ENCODE measurements around the gene DCTPP1. TPM values are rescaled to one million over a fixed set of nuclear protein-coding genes. Genes with fewer than 3 reads are reported as not detected.
A peak's percentile ranks its signal among the peaks of the same experiment; 100 is the strongest.

The DCTPP1 gene
- total and polyA plus RNA-seq, 2 of the 13 experiments (the other 11 are each of a cell fraction or from before 2014, with no cell fraction given): 54.8 to 74.4 TPM

DNA sequence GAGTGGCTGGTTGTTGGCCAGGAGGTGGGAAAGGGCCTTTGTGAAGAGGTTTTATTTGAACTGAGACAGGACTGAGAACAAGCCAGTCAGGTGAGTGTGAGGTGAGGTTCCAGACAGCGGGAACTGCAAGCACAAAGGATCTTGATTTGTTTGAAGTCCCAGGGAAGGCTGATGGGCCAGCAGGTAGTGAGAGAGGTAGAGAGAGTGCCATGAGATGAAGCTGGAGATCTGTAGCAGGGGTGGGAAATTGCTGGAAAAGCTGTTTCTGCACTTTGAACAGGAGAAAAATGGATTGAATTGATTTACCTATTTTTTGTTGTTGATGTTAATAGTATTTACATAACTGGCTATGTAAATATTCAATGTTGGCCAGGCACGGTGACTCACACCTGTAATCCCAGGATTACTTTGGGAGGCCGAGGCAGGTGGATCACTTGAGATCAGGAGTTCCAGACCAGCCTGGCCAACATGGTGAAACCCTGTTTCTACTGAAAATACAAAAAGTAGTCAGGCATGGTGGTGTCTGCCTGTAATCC is 7.7 kb upstream of the DCTPP1 start (continued):
- TF ChIP-seq ZNF362 (CRISPR knock-in tag; IDR thresholded peaks at IDR 0.05; ENCODE audit: borderline replicate concordance) (peak; percentile 66; the same call in 1 of the 2 replicates), ZBTB25 (CRISPR knock-in tag; IDR thresholded peaks at IDR 0.05) (no peak), ELK4 (CRISPR knock-in tag; IDR thresholded peaks at IDR 0.05; ENCODE audit: borderline replicate concordance) (no peak), ZNF674 (CRISPR knock-in tag; IDR thresholded peaks at IDR 0.05; ENCODE audit: low read depth) (no peak), ZNF878 (CRISPR knock-in tag; IDR thresholded peaks at IDR 0.05) (peak; percentile 56; the same call in 1 of the 2 replicates), ZNF12 (CRISPR knock-in tag; IDR thresholded peaks at IDR 0.05) (no peak), SALL2 (CRISPR knock-in tag; IDR thresholded peaks at IDR 0.05) (no peak), JUND (CRISPR knock-in tag; IDR thresholded peaks at IDR 0.05) (peak; percentile 93), ZNF720 (CRISPR knock-in tag; IDR thresholded peaks at IDR 0.05) (no peak), ZNF576 (CRISPR knock-in tag; IDR thresholded peaks at IDR 0.05) (no peak; the same call in 1 of the 2 replicates), MXD4 (CRISPR knock-in tag; IDR thresholded peaks at IDR 0.05) (0 out of 2 replicates have a peak, but pooled peaks have one; percentile 13), ASH2L (IDR thresholded peaks at IDR 0.05; ENCODE audit: insufficient read length, low read depth, low read length) (peak; percentile 56), ZNF558 (CRISPR knock-in tag; IDR thresholded peaks at IDR 0.05; ENCODE audit: borderline replicate concordance) (no peak), POGZ (CRISPR knock-in tag; IDR thresholded peaks at IDR 0.05) (peak; percentile 67), ZNF672 (CRISPR knock-in tag; IDR thresholded peaks at IDR 0.05) (no peak), RERE (CRISPR knock-in tag; IDR thresholded peaks at IDR 0.05; ENCODE audit: low read depth) (peak; percentile 56; the same call in 1 of the 2 replicates), TOE1 (CRISPR knock-in tag; IDR thresholded peaks at IDR 0.05) (no peak), ZKSCAN8 (CRISPR knock-in tag; IDR thresholded peaks at IDR 0.05; ENCODE audit: borderline replicate concordance) (no peak)
- TF ChIP-seq, protein P1, sequence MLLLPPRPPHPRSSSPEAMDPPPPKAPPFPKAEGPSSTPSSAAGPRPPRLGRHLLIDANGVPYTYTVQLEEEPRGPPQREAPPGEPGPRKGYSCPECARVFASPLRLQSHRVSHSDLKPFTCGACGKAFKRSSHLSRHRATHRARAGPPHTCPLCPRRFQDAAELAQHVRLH (CRISPR knock-in tag; IDR thresholded peaks at IDR 0.05; ENCODE audit: borderline replicate concordance, low read depth): no peak
- TF ChIP-seq, protein P2, sequence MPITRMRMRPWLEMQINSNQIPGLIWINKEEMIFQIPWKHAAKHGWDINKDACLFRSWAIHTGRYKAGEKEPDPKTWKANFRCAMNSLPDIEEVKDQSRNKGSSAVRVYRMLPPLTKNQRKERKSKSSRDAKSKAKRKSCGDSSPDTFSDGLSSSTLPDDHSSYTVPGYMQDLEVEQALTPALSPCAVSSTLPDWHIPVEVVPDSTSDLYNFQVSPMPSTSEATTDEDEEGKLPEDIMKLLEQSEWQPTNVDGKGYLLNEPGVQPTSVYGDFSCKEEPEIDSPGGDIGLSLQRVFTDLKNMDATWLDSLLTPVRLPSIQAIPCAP (CRISPR knock-in tag; IDR thresholded peaks at IDR 0.05; ENCODE audit: low read depth): no peak

Measured in HepG2 (cell line).